CD14-positive monocyte (primary cell): ENCODE data around the gene TES. TPM values are rescaled to one million over a fixed set of nuclear protein-coding genes. Genes with fewer than 3 reads are reported as not detected.

Experiments used
- DNase-seq, 3 donors: peaks; one replicate each; pipeline ENCODE4 v3.0.0-alpha.2; 2011 to 2022
- H2AFZ ChIP-seq: 2 replicates; pipeline ENCODE4 v1.6.0; 2012; ENCODE audit warnings: mild to moderate bottlenecking, low read depth, low read length, inconsistent platforms; ENCODE audit not compliant: insufficient read depth, poor library complexity, severe bottlenecking
- H3K27ac ChIP-seq, 2 donors: 1 replicate in 1 of 2; 2 replicates in 1 of 2; pipeline ENCODE4 v1.5.1; 2012 to 2013; ENCODE audit warnings: low read length in 2 of 2, control low read depth in 1 of 2, inconsistent platforms in 1 of 2, low read depth in 1 of 2, mild to moderate bottlenecking in 1 of 2
- H3K27me3 ChIP-seq, 2 donors: one replicate each; pipeline versions ENCODE4 v1.6.0 to v1.6.1; 2011 to 2013; ENCODE audit warnings: low read length in 2 of 2; ENCODE audit not compliant: control insufficient read depth in 2 of 2, insufficient read depth in 2 of 2
- H3K36me3 ChIP-seq, 2 donors: replicated peaks in 1 of 2; 1 replicate in 1 of 2; 2 replicates in 1 of 2; pipeline versions ENCODE4 v1.5.1 to v1.6.1; 2012 to 2013; ENCODE audit warnings: low read length in 2 of 2, control low read depth in 1 of 2, inconsistent platforms in 1 of 2, mild to moderate bottlenecking in 1 of 2; ENCODE audit not compliant: insufficient read depth in 2 of 2, control insufficient read depth in 1 of 2
- H3K4me1 ChIP-seq, 2 donors: 1 replicate in 1 of 2; 2 replicates in 1 of 2; pipeline versions ENCODE4 v1.5.1 to v1.6.1; 2012 to 2013; ENCODE audit warnings: low read length in 2 of 2, control low read depth in 1 of 2, inconsistent platforms in 1 of 2, mild to moderate bottlenecking in 1 of 2, moderate library complexity in 1 of 2; ENCODE audit not compliant: insufficient read depth in 2 of 2, control insufficient read depth in 1 of 2
- H3K4me2 ChIP-seq: replicated peaks from 2 replicates; pipeline ENCODE3; 2012; ENCODE audit warnings: low read length, moderate library complexity, mild to moderate bottlenecking; ENCODE audit not compliant: poor library complexity, severe bottlenecking; ENCODE audit errors: extremely low read depth
- H3K4me3 ChIP-seq, 3 experiments: fragments of 200-600 bp in 1 of 3; sonication (generic) in 1 of 3; replicated peaks in 1 of 3; 1 replicate in 2 of 3; 2 replicates in 1 of 3; pipeline ENCODE4 v1.5.1; 2011 to 2013; ENCODE audit warnings: low read length in 3 of 3, mild to moderate bottlenecking in 3 of 3, control low read depth in 2 of 3, low read depth in 2 of 3, inconsistent platforms in 1 of 3, moderate library complexity in 1 of 3
- H3K79me2 ChIP-seq: 2 replicates; pipeline ENCODE4 v1.6.0; 2012; ENCODE audit warnings: mild to moderate bottlenecking, control low read depth, inconsistent platforms, low read length, moderate library complexity; ENCODE audit not compliant: insufficient read depth
- H3K9ac ChIP-seq: 2 replicates; pipeline ENCODE4 v1.6.0; 2017; ENCODE audit warnings: low read length, mild to moderate bottlenecking; ENCODE audit not compliant: insufficient read depth, poor library complexity, severe bottlenecking
- H3K9me3 ChIP-seq, 2 donors: replicated peaks in 1 of 2; 1 replicate in 1 of 2; 2 replicates in 1 of 2; pipeline versions ENCODE4 v1.5.1 to v1.6.1; 2012 to 2013; ENCODE audit warnings: low read length in 2 of 2, control low read depth in 1 of 2; ENCODE audit not compliant: control insufficient read depth in 1 of 2, insufficient read depth in 1 of 2
- H4K20me1 ChIP-seq: 2 replicates; pipeline ENCODE4 v1.6.0; 2012; ENCODE audit warnings: mild to moderate bottlenecking, low read length, control low read depth, moderate library complexity; ENCODE audit not compliant: insufficient read depth
- H3K27ac Mint-ChIP-seq, 7 donors: one replicate each; pipeline ENCODE4 v1.8.0; 2020; ENCODE audit warnings: mild to moderate bottlenecking in 7 of 7, mixed read lengths in 7 of 7, moderate library complexity in 6 of 7, inconsistent platforms in 2 of 7
- H3K27me3 Mint-ChIP-seq, 3 donors: one replicate each; pipeline ENCODE4 v1.8.0; 2021 to 2022; ENCODE audit warnings: low read depth in 3 of 3, mild to moderate bottlenecking in 3 of 3, mixed read lengths in 3 of 3, moderate library complexity in 3 of 3, inconsistent platforms in 1 of 3
- H3K36me3 Mint-ChIP-seq, 2 donors: one replicate each; pipeline ENCODE4 v1.8.0; 2020; ENCODE audit warnings: mixed read lengths in 2 of 2, inconsistent platforms in 1 of 2, mild to moderate bottlenecking in 1 of 2
- H3K4me1 Mint-ChIP-seq: one replicate; pipeline ENCODE4 v1.8.0; 2020; ENCODE audit warnings: mild to moderate bottlenecking, mixed read lengths
- H3K4me3 Mint-ChIP-seq, 2 donors: one replicate each; pipeline ENCODE4 v1.8.0; 2020; ENCODE audit warnings: mild to moderate bottlenecking in 2 of 2, mixed read lengths in 2 of 2, moderate library complexity in 1 of 2
- H3K9me3 Mint-ChIP-seq, 7 donors: one replicate each; pipeline ENCODE4 v1.8.0; 2020 to 2022; ENCODE audit warnings: mixed read lengths in 7 of 7, mild to moderate bottlenecking in 6 of 7, moderate library complexity in 6 of 7, inconsistent platforms in 2 of 7
- WGBS: methylation state at CpG from one replicate; pipeline ENCODE4 v1.1.5; 2013; ENCODE audit warnings: missing lambda C conversion rate; ENCODE audit not compliant: insufficient coverage; 5-methylcytosine and 5-hydroxymethylcytosine counted together
- intact Hi-C, 2 donors: fragments of 100-400 bp; cut with micrococcal nuclease; formaldehyde crosslinking; loops; one replicate each; pipeline versions ENCODE4 v1.15.0 to v1.15.1; 2023
- polyA plus RNA-seq, 3 donors: library from polyadenylated mRNA; depleted of rRNA in 1 of 3; unstranded in 2 of 3; stranded (reverse) in 1 of 3; fragments of 300-500 nt in 2 of 3; fragments of >200 nt in 1 of 3; fragmentation: Illumina TruSeq in 2 of 3; gene quantifications; 1 replicate in 2 of 3; 2 replicates in 1 of 3; pipeline ENCODE4 v1.2.3, GENCODE V29; 2012 to 2021
- TF ChIP-seq, protein P1 (sequence below): fragments of 200-600 bp; IDR thresholded peaks from one replicate; pipeline ENCODE4 v1.8.0; 2022; ENCODE audit warnings: antibody characterized with exemption, mild to moderate bottlenecking

TES gene
- polyA plus RNA-seq, 3 donors = 61.7 to 104 (median 89.0) TPM

DNA sequence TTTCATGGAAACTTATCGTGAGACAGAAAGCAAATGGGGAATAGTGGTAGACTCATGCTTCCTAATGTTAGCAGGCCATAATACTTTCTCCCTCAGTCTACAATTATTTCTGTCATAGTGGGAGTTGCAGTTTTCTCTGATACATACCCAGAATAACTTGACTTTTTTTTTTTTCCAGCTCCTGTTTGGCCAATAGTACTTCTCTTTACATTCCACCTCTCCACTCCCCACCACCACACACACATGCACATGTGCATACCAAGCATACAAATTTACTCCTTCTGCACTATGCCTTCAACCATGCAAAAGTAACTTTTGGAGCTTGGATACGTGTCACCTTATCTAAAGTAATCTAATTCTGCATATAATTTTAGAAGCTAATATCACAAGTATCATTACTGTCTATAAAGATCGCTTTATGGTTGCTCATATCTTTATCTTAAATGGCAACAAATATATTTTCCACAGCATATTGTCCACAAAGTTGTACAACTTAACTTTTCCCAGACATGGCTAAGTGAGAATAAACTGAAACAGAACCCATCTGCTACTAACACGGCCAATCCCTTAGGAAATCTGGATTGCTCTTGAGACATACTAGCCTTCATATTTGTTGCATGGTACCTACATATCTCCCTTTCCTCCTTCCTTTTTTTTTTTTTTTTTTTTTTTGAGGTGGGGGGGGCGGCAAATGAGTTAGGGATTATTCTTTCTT lies 49.0 kb downstream of the TES start:
- intact Hi-C loops = loop anchor here in 1 of 2 donors (5.0 kb wide), 1 partner anchor 548 kb away; no protein-coding TSS in a partner anchor
- Mint-ChIP-seq H3K4me3 (no peak overlapping the region), H3K36me3 (peaks cover 40 to 41% of the 10 kb centered on the region in 2 donors), H3K27me3 (peaks cover 0 to 1% (median 0%) of the 10 kb centered on the region in 3 donors), H3K9me3 (no peaks in the 10 kb centered on the region), H3K4me1 (peaks cover 1% of the 10 kb centered on the region), H3K27ac (no peak overlapping the region)
- H3K4me3 ChIP-seq = no peak overlapping the region
- H3K27ac ChIP-seq = no peak overlapping the region
- no peaks in the 10 kb centered on the region for H3K4me1 ChIP-seq
- no peak overlapping the region for H3K9ac ChIP-seq
- no peak overlapping the region for H3K4me2 ChIP-seq
- TF ChIP-seq, protein P1, sequence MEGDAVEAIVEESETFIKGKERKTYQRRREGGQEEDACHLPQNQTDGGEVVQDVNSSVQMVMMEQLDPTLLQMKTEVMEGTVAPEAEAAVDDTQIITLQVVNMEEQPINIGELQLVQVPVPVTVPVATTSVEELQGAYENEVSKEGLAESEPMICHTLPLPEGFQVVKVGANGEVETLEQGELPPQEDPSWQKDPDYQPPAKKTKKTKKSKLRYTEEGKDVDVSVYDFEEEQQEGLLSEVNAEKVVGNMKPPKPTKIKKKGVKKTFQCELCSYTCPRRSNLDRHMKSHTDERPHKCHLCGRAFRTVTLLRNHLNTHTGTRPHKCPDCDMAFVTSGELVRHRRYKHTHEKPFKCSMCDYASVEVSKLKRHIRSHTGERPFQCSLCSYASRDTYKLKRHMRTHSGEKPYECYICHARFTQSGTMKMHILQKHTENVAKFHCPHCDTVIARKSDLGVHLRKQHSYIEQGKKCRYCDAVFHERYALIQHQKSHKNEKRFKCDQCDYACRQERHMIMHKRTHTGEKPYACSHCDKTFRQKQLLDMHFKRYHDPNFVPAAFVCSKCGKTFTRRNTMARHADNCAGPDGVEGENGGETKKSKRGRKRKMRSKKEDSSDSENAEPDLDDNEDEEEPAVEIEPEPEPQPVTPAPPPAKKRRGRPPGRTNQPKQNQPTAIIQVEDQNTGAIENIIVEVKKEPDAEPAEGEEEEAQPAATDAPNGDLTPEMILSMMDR = no peak
- H2AFZ ChIP-seq = no peak overlapping the region
- no CpG with 5 or more reads among the region's 5 CpGs for WGBS
- no peaks in the 10 kb centered on the region for H3K9me3 ChIP-seq
- no peaks in the 10 kb centered on the region for H3K79me2 ChIP-seq
- H3K36me3 ChIP-seq = peaks cover 29 to 54% of the 10 kb centered on the region in 2 donors
- no peaks in the 10 kb centered on the region for H3K27me3 ChIP-seq
- H4K20me1 ChIP-seq = no peaks in the 10 kb centered on the region
- DNase-seq = no peak

GRCh38 chr7:116259871-116260440 lies 49.6 kb downstream of the TES start:
- Histone ChIP-seq H3K27me3 (no peaks in the 10 kb centered on the region), H3K4me2 (no peak overlapping the region), H3K9me3 (no peaks in the 10 kb centered on the region), H4K20me1 (no peaks in the 10 kb centered on the region), H3K4me3 (no peak overlapping the region), H3K4me1 (no peaks in the 10 kb centered on the region), H3K36me3 (peaks cover 28 to 48% of the 10 kb centered on the region in 2 donors), H3K79me2 (no peaks in the 10 kb centered on the region), H2AFZ (no peak overlapping the region), H3K9ac (no peak overlapping the region), H3K27ac (no peak overlapping the region)
- WGBS = 100% methylated on average over 3 of the region's 5 CpGs
- TF ChIP-seq, protein P1 = no peak
- Mint-ChIP-seq H3K4me3 (no peak overlapping the region), H3K4me1 (peaks cover 1% of the 10 kb centered on the region), H3K9me3 (no peaks in the 10 kb centered on the region), H3K36me3 (peaks cover 34 to 36% of the 10 kb centered on the region in 2 donors), H3K27ac (no peak overlapping the region), H3K27me3 (peaks cover 0 to 1% (median 0%) of the 10 kb centered on the region in 3 donors)
- intact Hi-C loops = loop anchor here in 1 of 2 donors (5.0 kb wide), 2 partner anchors 327 to 547 kb away; no protein-coding TSS in a partner anchor
- no peak for DNase-seq
